SK-N-MC (cell line): ENCODE data around the gene CFAP74.

Experiments used
- EZH2 ChIP-seq: fragments of 200-600 bp; sonication (generic); IDR thresholded peaks from one replicate; pipeline ENCODE4 v1.6.1; 2017; ENCODE audit warnings: antibody characterized with exemption
- POLR2AphosphoS5 ChIP-seq: IDR thresholded peaks from 2 replicates; pipeline ENCODE4 v1.6.1; 2012; ENCODE audit warnings: mild to moderate bottlenecking, low read depth, low read length, borderline replicate concordance

- TF ChIP-seq EZH2 = no peak
- no peak for TF ChIP-seq POLR2AphosphoS5
Observed at GRCh38 chr1:1954015-1954414, 49.6 kb downstream of the CFAP74 start.
